CD4-positive, alpha-beta T cell treated with Interleukin-21 for 1 hour (primary cell): Measurements from ENCODE around the gene FCGR3B.
"Not testable (repeated sequence)": the region's sequence is repeated elsewhere in the genome, so short reads cannot be mapped to it uniquely, and the experiment has no call there.

Source experiments
- DNase-seq: peaks from one replicate; pipeline ENCODE4 v3.0.0-alpha.2; 2020

FCGR3B gene

DNA sequence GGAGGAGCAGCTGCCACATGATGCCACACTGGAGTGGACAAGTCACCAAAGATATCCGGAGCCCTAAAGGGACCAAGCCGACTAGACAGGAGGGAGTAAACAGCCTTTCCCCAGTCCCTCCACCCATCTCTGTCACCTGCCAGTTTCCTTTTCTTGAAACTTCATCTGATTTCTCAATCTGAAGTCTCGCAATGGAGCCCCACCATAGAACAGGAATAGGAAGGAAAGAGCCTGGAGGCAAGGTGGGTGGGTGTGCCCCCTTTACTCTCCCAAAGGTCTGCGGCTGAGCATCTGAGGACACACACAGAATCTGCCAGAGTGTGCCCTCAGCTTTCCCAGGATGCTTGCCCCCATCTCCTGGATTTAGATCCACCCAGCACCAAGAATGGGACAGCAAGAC, at the start of gene FCGR3B:
TSS of gene FCGR3B (minus strand) at position 101 of the 400 bp plus-strand sequence. CDS start at position 19, 82 bp downstream.
- DNase-seq: no peak

DNA sequence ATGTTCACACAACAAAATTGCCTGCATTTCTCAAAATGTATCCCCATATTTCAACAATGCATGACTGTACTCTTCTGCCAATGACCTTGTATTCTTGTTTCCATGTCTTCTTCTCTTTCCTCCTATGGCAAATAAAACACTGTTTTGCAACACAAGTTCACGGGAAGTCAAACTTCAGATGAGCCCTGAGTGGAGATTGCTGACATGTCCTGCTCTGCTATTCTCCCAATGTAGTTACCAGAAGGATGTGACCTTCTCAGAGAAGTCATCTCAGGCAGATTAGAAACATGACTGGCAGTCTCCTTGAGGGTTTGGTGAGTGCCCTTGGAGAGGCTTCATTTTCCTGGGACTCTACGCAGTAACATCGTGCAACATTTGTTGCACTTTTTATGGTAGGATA, 47.5 kb upstream of the FCGR3B start:
- no peak for DNase-seq

DNA sequence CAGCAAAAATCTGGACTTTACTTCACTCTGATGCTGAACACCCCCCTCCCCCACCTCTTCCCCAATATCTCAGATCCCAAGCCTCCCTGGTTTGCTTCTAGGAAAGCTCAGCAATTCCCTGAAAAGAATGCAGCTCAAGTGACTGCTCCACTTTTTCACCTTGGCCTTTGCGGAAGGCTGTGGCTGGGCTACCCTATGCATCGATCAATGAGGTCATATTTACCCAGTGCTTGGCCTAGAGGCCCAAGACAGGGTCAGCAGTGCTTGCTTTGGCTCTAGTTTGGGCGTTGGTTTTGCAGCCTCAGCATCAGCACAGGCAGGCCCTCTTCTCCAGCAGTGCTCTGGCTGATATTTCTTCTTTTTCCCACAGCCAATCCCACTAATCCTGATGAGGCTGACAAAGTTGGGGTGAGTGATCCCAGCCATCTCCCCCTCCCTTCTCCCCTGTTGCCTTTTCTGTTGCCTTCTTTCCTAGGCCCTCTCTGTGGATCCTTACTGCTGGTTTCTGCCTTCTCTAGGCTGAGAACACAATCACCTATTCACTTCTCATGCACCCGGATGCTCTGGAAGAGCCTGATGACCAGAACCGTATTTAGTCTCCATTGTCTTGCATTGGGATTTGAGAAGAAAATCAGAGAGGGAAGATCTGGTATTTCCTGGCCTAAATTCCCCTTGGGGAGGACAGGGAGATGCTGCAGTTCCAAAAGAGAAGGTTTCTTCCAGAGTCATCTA, 46.1 kb upstream of the FCGR3B start:
- DNase-seq: no peak

DNA sequence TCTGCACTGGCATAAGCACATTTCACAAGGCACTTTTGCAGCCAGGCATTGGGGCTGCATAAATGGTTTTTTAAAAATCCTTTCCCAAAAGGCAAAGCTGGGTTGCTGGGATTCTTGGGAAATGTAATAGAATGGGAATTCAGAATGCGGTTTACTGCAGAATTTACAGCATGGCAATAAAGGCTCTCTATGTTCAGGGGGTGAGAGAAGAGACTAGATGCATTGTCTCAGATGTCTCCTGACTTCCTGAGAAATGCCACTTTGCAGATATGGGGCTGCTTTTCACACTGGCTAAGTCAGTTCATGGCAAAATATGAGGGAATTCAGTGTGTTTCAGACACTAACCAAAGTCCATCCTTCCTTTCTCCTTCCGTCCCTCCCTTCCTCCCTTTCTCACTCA, 45.5 kb upstream of the FCGR3B start:
- no peak for DNase-seq

DNA sequence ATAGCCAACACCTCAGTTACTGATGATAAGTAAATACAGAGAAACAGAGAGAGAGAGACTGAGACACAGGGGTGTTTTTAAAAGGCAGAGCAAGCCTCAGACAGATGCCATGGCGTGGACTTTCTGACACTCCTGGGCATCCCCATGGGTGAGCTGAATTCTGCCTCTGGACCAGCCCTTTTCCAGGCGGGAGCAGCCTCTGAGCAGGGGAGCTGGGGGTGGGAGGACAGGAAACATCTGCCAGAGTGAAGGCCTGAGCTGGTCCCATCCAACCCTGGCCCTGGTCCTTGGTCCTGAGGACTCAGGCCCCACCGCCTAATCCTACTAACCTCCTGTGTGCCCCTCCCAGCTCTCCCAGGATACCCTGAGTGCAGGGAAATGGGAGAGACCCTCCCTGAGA, 43.9 kb upstream of the FCGR3B start:
- not testable (repeated sequence) for DNase-seq

GRCh38 chr1:161674447-161674846, 43.5 kb upstream of the FCGR3B start:
- not testable (repeated sequence) for DNase-seq

DNA sequence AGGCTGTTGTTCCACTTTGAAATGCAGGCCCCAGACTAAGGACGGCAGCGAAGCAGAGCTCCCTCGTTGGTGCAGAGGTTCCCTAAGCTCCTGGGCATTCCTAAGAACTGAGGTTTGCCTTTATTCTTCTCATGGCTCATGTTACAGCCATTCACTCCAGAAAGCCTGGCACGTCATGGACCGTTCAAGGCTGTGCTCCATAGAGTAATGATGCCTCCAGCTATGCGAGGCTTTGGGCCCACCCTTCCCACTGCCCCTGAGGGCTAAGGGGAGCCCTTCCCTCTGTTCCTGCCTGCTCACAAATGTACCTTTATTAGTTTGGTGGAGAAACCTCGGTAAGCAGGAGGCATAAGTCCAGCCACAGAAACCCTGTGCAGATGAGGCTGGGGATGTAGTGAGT, 42.5 kb upstream of the FCGR3B start:
- not testable (repeated sequence) for DNase-seq

DNA sequence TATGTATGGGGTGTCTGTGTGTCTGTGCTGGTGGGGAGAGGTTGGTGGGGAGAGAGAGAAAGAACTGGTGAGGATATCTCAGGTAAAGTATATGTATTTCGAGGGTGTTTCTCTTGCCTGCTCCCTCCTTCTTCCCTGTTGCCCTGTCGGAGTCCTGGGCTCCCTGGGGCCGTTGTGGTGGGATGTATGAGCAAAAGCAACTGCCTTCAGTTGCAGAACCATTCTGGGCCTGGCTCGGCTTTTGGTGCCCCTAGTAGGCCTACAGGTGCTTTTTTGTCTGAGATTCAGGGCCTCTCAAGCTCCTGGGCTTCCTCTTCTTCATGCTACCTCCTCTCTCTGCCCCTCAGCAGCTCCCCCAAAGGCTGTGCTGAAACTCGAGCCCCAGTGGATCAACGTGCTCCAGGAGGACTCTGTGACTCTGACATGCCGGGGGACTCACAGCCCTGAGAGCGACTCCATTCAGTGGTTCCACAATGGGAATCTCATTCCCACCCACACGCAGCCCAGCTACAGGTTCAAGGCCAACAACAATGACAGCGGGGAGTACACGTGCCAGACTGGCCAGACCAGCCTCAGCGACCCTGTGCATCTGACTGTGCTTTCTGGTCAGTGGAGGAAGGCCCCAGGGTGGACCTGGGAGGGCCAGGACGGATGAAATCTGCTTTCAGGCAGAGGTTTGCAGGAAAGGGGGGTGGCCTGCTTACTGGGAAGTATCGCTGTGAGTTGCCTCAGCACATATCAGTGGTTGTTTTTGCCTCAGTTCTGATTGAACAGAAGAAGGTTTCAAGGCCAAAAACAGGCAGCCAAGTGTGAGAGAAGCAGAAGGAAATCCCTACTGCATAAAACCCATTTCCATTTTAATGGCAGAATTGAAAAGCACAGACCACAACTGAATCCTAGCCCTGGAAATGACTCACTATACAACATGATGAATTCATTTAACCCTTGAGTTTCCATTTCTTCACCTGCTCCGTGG, 40.4 kb upstream of the FCGR3B start:
- not testable (repeated sequence) for DNase-seq

GRCh38 chr1:161664689-161665088, 33.7 kb upstream of the FCGR3B start:
- DNase-seq: not testable (repeated sequence)

GRCh38 chr1:161663569-161663968, 32.6 kb upstream of the FCGR3B start:
- DNase-seq: not testable (repeated sequence)

DNA sequence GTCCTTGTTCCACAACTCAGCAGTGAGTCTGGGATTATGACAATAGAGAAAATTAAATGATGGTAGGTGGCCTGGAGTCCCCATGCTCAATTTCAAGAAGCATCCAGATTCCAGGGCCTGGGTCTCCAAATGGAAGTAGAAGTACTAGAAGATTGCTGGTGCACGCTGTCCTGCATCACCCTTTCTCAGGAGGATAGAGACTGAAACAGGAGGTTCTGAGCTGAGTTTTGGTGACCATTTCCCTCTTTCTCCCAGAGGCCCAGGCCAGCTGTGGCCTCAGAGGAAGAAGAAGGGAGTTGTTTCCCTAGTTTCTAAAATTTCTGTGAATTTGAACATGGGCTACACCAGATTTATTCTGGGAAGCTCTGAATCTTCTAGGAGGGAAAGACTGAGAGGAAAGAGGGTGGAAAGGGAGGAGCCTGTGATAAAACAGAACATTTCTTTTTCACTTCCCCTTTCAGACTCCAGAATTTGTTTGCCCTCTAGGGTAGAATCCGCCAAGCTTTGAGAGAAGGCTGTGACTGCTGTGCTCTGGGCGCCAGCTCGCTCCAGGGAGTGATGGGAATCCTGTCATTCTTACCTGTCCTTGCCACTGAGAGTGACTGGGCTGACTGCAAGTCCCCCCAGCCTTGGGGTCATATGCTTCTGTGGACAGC, 31.8 kb upstream of the FCGR3B start, which contains the start of gene FCGR2B:
TSS of gene FCGR2B (plus strand) at position 460 of the 656 bp plus-strand sequence. CDS start at position 559, 99 bp downstream.
- not testable (repeated sequence) for DNase-seq

DNA sequence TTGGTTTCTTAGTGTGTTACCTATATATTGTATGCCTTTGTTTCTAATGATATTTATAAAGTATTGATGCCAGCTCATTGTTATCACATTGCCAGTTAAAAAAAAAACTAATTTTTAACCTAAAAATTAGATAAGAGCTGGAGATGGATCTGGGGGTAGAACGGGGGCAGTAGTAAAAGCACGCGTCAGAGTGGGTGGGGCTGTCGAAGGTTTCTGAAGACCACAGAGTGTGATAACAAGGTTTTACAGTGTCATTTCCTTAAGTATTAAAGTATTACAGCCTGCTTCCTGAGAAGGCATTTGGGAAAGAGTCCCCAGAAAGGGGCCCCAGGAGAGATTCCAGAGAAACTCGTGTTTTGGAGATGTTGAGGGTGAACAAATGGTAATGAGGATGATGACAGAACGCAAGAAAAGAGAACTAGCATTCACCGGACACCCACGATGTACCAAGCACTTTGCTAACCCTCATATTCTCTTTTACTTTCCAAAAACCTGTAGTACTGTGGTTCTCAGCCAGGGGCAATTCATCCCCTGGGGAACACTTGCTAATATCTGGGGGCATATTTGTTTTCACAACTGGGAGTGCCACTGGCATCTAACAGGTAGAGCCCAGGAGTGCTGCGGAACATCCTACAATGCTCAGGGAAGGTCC, 30.8 kb upstream of the FCGR3B start:
- DNase-seq: not testable (repeated sequence)

DNA sequence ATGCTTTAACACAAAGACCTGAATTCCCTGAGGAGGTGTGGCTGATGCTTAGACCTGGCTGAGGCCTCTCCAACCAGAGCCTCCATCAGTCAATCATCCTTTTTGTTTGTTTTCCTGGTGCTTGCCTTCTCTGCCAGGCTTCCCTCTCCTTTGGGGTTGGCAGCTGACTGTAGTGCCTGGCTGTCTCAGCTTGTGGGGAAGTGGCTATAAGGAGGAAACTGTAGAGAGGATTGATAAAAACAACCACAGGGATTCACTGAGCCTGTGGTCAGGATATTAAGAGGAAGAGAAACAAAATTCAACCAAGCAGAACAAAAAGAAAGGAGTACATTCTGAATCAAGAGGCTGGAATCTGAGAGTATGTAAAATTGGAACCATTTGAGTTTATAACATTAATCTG, 27.5 kb upstream of the FCGR3B start:
- not testable (repeated sequence) for DNase-seq

- not testable (repeated sequence) for DNase-seq
Measured at GRCh38 chr1:161653971-161654370, 23.0 kb upstream of the FCGR3B start.

GRCh38 chr1:161653541-161653940, 22.6 kb upstream of the FCGR3B start:
- not testable (repeated sequence) for DNase-seq

DNA sequence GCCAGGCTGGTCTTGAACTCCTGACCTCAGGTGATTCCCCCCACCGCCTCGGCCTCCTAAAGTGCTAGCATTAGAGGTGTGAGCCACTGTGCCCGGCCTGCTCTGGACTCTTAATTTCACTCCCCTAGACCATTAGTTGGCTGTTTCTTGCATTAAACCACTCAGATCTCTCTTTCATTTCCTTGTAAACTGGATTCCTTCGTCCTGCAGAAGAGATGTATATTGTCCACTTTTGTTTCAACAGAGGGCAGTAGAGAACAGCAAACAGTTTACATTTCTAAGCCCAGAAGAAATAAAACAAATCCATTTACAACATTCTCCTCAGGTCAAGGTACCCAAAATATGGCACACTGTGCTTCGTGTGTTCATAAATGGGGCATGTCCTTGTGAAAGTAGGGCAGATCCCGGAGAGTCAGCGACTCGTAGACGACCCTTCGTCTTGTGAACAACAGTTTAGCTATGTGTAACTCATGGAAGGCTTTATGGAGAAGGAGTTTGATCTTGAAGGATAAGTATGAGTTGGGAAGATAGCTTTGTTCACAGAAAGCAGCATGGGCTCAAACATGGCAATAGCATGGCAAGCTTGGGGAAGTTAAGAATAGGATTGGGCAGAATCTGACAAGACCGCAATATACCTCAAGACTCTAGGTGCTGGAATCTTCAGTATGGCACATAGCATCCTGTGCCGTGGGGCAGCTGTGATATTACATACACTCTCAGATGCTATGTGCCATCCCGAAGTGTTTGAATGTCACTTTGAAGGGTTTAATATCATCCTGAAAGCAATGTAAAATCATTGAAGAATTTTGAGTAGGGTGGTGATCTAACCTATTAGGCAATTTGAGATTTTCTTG, 16.8 kb upstream of the FCGR3B start:
- DNase-seq: peak; percentile 48

DNA sequence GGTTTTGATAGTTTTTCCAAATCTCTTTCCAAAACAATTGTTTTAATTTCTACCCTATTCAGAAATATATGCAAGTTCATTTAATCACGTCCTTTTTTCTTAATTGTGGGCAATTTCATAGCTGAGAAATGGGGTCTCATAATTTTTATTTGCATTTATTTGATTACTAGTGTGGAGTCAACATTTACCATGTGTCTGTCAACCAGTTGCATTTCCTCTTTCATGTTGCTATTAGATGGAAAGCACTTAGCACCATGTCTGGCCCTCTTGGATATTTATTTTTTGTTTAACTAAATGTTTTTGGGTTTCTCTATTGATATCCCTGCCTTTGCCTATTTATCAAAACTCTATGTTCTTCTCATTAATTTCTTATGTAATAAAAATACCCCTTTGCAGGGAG, 13.9 kb upstream of the FCGR3B start:
- not testable (repeated sequence) for DNase-seq

- not testable (repeated sequence) for DNase-seq
Measured at GRCh38 chr1:161643481-161644208, 12.7 kb upstream of the FCGR3B start.

- peak; percentile 39 for DNase-seq
Measured at GRCh38 chr1:161642697-161643096, 11.7 kb upstream of the FCGR3B start.

DNA sequence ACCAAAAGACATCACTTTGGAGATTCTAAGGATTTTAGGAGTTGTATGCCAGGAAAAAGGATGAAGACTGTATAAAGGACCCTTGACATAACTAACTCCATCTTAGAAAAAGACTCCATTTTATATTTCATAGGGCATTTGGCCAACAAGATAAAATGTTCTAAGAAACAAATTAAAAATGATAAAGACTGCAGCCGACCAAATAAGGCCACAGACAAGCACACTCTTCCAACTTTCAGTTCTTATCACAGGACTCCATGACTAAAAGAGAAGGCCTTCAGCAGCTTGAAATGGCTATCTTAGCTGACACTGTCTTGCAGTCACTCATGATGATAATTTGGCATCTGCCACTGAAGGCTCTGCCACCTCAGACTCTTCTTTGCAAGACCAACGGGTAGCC, 8.2 kb upstream of the FCGR3B start:
- not testable (repeated sequence) for DNase-seq
